ENCODE measurements around the gene HOXA6.

- TF ChIP-seq CTCF (IDR thresholded peaks at IDR 0.05) (no peak), POLR2A (IDR thresholded peaks at IDR 0.05) (no peak)
These were observed 11.9 kb upstream of the HOXA6 start for GRCh38 chr7:27159266-27160144.

Measured in esophagus squamous epithelium (tissue), 4 donors.